GM13976 (cell line): Measurements from ENCODE around the gene ARID4B.

Source experiments
- DNase-seq: peaks from one replicate; pipeline ENCODE4 v3.0.0; 2012; ENCODE audit warnings: low spot score
- in situ Hi-C: fragments of 300-500 bp; cut with MboI; formaldehyde crosslinking; loops from one replicate; pipeline ENCODE4 v1.12.0; 2022; ENCODE audit warnings: low sequenced_read_pairs, mixed read lengths, inconsistent platforms; ENCODE audit not compliant: unreplicated experiment
- TF ChIP-seq, protein P1 (sequence below): IDR thresholded peaks from 2 replicates; pipeline ENCODE4 v1.5.1; 2012; ENCODE audit warnings: borderline replicate concordance, mild to moderate bottlenecking; ENCODE audit not compliant: insufficient read depth; ENCODE audit errors: extremely low read depth, missing control alignments, control extremely low read depth

ARID4B gene

DNA sequence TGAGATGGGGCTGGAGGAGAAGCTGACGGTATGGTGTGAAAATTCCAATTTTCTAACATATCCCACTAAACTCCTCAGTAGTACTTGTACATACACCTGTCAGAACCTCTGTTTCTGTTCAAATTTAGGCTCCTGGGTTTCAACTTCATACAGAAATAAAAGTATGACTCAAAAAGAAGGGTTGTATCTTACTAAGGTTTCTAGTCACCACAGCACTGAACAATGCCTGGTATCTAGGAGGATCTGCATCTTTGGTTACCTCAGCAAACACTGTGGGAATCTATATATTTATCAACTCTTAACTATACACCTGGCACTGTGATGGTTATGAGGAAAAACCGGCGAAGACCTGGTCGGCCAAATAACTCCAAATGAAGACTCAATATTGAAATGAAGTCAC, 180.7 kb downstream of the ARID4B start:
- no peak for DNase-seq
- TF ChIP-seq, protein P1, sequence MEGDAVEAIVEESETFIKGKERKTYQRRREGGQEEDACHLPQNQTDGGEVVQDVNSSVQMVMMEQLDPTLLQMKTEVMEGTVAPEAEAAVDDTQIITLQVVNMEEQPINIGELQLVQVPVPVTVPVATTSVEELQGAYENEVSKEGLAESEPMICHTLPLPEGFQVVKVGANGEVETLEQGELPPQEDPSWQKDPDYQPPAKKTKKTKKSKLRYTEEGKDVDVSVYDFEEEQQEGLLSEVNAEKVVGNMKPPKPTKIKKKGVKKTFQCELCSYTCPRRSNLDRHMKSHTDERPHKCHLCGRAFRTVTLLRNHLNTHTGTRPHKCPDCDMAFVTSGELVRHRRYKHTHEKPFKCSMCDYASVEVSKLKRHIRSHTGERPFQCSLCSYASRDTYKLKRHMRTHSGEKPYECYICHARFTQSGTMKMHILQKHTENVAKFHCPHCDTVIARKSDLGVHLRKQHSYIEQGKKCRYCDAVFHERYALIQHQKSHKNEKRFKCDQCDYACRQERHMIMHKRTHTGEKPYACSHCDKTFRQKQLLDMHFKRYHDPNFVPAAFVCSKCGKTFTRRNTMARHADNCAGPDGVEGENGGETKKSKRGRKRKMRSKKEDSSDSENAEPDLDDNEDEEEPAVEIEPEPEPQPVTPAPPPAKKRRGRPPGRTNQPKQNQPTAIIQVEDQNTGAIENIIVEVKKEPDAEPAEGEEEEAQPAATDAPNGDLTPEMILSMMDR = no peak
- in situ Hi-C loops = no loop called here

DNA sequence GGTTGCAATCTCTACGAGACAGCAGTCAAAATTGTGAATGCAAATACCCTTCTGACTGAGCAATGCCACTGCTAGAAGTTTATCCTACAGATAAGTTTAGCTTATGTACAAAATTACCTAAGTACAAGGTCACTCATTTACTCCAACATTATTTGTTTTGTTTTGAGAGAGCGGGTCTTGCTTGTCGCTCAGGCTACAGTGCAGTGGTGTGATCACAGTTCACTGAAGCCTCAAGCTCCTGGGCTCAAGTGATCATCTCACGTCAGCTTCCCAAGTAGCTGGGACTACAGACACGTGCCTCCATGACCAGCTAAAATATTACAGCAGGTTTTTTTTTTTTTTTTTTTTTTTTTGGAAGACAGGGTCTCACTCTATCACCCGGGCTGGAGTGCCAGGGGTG, 182.3 kb downstream of the ARID4B start:
- no peak for DNase-seq
- in situ Hi-C loops = no loop called here
- TF ChIP-seq, protein P1 = no peak

DNA sequence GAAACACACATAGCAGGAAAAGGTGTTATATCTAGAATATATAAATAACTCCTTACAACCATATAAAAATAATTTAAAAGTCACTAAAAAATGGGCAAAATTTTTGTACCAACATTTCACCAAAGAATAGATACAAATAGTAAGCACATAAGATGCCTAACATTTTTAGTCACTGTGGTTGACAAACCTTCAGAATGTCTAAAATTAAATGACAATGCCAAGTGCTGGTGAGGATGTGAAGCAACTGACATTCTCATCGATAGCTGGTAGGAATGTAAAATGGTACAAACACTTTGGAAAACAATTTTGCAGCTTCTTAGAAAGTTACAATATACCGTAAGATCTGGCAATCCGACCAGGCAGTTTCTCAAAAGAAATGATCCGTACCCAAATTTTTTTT, 185.0 kb downstream of the ARID4B start:
- DNase-seq = no peak
- in situ Hi-C loops = no loop called here
- TF ChIP-seq, protein P1 = no peak

DNA sequence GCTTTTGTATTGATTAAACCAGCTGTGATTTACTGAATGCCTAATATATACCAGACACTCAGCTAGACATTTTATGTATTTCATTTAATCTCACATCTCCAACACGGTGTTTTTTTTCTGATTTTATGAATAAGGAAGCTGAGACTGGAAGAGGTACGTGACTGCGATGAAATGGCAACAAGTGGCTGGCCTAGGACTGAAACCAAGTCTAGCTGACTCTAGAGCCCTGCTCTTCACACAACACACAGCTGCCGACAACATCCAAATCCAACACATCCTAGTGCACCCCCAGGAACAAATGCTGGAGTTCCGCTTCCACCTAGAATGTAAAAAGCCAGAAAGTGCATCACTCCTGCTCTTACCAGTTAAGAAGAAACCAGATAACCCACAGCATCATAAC, 188.7 kb downstream of the ARID4B start:
- no peak for DNase-seq
- TF ChIP-seq, protein P1 = no peak

DNA sequence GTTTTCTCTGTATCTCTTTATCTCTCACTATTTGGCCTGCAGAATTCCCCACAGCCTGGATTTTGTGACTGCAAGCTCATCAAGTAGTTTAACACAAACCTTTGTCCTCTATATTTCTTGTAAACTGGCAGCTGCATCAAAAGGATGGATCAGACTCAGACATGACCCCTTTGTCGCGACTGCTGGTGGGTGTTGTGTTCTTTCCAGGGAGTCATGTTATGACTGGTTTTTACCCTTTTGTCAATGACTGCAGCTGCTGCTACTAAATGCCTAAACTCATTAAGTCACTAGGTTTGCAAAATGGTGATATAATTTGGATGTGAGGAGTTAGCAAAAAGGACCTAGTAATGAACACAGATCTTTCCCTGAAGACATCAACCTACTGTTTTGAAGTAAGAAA, 189.2 kb downstream of the ARID4B start:
- no peak for DNase-seq
- in situ Hi-C loops = no loop called here
- TF ChIP-seq, protein P1 = no peak

More for the DNA sequence above, 188.7 kb downstream of the ARID4B start:
- in situ Hi-C loops = no loop called here

DNA sequence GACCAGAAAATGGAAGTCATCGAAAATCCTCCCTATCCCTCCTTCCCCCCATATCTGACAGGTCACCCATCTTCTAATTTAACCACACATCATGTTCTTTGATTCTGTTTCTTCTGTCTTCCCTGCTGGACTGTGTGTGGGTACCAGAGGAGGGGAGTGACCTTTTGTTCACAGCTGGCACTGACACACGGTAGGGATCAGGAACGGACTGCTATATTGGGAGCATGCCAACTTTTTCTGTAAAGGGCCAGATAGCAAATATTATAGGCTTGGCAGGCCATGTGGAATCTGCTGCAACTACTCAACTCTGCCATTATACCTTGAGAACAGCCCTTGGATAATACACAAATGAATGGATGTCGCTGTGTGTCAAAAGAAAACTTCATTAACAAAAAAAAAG, 191.9 kb downstream of the ARID4B start:
- no peak for DNase-seq
- in situ Hi-C loops = no loop called here

More for the DNA sequence above, 191.9 kb downstream of the ARID4B start:
- TF ChIP-seq, protein P1 = no peak
